AG04449 (cell line): Measurements from ENCODE around the gene SMARCAL1.

ENCODE experiments used
- CTCF ChIA-PET: fragments of 350-600 bp; formaldehyde crosslinking; extraction: SDS; loops from one replicate; lab custom pipeline; 2021; ENCODE audit warnings: antibody characterized with exemption; lab: Yijun Ruan, JAX
- POLR2A ChIA-PET: fragments of 400-600, 350-600 bp; formaldehyde crosslinking; extraction: SDS; loops from one replicate; lab custom pipeline; 2020; ENCODE audit warnings: antibody characterized with exemption, inconsistent platforms; lab: Yijun Ruan, JAX
- DNase-seq: peaks from one replicate; pipeline ENCODE4 v3.0.0-alpha.2; 2010; ENCODE audit warnings: low read depth, low spot score
- H3K4me3 ChIP-seq: 2 replicates; pipeline ENCODE4 v1.5.1; 2011; ENCODE audit warnings: low read depth, mild to moderate bottlenecking, control low read depth, low read length
- TF ChIP-seq, protein P1 (sequence below): IDR thresholded peaks from one replicate; pipeline ENCODE4 v1.5.1; 2011; ENCODE audit warnings: mild to moderate bottlenecking, moderate library complexity, low read length, control low read depth, inconsistent platforms; ENCODE audit not compliant: insufficient read depth; ENCODE audit errors: missing control alignments

The SMARCAL1 gene

DNA sequence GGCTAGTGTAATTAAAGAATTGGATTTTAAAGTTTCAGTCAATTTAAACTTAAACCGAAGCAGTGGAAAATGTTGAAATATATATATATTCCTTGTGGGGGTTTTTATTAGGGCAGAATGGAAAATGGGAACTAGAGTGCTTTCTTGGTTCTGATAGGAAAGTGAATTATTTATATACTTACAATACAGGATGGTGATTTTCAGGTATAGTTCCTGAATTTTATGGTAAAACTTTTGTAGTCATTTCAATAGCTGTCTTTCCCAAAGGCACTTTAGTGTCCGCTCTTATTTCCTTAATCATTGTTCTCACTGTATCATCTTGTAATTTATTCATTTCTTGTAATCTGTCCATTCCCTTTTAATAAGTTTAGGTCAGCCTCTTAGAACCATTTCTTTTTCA is 88.3 kb downstream of the SMARCAL1 start:
- CTCF ChIA-PET, result interaction anchor here (1.5 kb wide), 1 partner anchor 20 kb away, joined by 3 read pairs; no protein-coding TSS in a partner anchor
- POLR2A ChIA-PET, result no interaction called here
- H3K4me3 ChIP-seq, result peak overlapping the region; percentile 90
- TF ChIP-seq, protein P1, sequence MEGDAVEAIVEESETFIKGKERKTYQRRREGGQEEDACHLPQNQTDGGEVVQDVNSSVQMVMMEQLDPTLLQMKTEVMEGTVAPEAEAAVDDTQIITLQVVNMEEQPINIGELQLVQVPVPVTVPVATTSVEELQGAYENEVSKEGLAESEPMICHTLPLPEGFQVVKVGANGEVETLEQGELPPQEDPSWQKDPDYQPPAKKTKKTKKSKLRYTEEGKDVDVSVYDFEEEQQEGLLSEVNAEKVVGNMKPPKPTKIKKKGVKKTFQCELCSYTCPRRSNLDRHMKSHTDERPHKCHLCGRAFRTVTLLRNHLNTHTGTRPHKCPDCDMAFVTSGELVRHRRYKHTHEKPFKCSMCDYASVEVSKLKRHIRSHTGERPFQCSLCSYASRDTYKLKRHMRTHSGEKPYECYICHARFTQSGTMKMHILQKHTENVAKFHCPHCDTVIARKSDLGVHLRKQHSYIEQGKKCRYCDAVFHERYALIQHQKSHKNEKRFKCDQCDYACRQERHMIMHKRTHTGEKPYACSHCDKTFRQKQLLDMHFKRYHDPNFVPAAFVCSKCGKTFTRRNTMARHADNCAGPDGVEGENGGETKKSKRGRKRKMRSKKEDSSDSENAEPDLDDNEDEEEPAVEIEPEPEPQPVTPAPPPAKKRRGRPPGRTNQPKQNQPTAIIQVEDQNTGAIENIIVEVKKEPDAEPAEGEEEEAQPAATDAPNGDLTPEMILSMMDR, result no peak
- no peak for DNase-seq

DNA sequence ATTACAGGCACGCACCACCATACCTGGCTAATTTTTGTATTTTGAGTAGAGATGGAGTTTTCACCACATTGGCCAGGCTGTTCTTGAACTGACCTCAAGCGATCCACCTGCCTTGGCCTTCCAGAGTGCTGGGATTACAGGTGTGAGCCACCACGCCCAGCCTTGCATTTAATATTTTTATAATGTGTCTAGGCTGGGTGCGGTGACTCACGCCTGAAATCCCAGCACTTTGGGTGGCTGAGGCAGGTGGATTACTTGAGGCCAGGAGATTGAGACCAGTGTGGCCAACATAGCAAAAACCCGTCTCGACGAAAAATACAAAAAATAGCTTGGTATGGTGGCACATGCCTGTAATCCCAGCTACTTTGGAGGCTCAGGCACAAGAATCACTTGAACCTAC is 89.6 kb downstream of the SMARCAL1 start:
- ChIA-PET CTCF (interaction anchor here (0.8 to 10.3 kb wide), 2 partner anchors 16 to 165 kb away, joined by 4 to 93 read pairs; no protein-coding TSS in a partner anchor), POLR2A (no interaction called here)
- no peak overlapping the region for H3K4me3 ChIP-seq
- TF ChIP-seq, protein P1, result no peak
- DNase-seq, result no peak

DNA sequence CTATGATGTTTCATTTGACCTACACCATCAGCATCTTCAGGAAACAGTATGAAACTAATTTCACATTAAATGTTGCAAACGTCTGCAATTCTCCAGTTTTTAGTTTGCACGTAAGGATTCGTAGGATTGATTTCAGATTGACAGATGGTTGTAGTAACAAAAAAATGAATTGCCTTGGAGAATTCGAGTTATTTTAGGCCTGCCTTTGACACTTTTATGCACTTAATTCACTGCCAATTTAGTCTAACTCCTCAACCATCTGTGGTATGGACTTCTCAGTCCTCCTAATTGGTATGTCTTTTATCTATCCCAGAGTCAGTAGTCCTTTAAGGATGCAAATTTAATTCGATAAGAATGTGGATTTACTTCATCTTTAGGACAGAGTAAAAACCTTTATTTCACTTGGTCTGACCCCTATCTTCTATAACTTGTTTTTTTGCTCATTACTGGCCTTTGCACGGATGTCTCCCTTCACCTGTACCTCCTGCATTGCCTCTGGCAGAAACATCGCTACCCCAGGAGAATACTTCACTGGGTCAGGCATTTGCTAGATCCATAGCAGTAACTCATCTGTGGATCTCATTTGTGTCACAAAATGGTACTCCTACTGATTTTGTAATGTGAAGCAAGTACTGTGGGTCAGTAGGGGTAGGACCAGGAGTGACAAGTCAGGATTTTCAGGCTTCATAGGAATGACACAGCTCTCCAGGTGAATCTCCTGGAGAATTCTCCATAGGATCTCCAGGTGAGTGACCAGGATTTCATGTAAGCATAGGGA is 90.3 kb downstream of the SMARCAL1 start:
- ChIA-PET POLR2A (interaction anchor here (1.0 kb wide), 1 partner anchor 18 kb away, joined by 3 read pairs; no protein-coding TSS in a partner anchor), CTCF (interaction anchor here (1.6 to 10.3 kb wide), 2 partner anchors 16 to 164 kb away, joined by 4 to 93 read pairs; no protein-coding TSS in a partner anchor)
- H3K4me3 ChIP-seq, result no peak overlapping the region
- TF ChIP-seq, protein P1, result no peak
- no peak for DNase-seq

DNA sequence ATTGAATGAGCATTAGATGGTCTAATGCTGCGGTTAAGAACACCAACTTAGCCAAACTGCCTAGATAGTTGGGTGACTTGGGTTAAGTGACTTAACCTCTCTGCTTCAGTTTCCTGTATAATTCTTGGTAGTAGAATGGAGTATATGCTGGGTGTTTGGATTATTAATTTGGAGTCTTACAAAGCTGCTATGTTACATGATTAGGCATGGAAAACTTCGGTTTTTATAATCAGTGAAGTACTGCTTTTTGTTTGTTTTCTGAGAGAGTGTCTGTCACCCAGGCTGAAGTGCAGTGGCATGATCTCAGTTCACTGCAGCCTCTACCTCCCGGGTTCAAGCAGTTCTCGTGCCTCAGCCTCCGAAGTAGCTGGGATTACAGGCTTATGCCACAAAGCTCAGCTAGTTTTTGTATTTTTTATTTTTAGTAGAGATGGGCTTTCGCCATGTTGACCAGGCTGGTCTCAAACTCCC is 90.9 kb downstream of the SMARCAL1 start:
- H3K4me3 ChIP-seq, result no peak overlapping the region
- TF ChIP-seq, protein P1, result no peak
- ChIA-PET POLR2A (interaction anchor here (1.0 kb wide), 1 partner anchor 18 kb away, joined by 3 read pairs; no protein-coding TSS in a partner anchor), CTCF (interaction anchor here (1.6 to 10.3 kb wide), 2 partner anchors 15 to 164 kb away, joined by 4 to 93 read pairs; no protein-coding TSS in a partner anchor)
- DNase-seq, result no peak

DNA sequence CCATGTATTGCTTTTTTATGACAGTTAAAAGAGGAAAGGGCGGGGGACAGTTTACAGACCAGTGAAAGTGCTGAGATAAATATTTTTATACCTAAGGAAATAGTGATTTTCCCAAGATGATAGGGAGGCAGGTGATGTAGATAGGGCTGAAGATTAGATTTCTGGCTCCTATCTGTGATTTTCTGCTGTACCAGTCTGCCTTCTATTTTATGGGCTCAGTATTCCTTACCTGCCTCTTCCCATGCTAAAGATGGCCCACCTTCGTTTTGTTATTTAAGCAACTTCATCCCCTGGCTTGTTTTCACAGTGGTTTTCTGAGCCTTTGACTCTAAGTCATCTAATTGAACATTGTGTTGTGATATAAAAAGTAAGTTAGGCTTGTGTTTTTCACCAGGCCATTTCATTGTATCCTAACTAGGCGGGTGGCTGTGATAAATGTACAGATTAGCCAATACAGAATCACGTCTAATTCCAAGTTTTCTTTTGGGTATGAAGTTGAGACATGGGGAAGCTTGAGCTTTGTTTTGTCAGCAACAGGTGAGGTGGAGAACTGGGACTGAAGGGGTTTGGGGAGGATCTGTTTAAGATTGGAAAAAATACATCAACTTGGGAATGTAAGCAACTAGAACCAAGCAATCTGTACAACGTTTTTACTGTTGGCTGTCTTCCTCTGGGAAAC is 91.6 kb downstream of the SMARCAL1 start:
- CTCF ChIA-PET, result interaction anchor here (1.6 to 10.3 kb wide), 3 partner anchors 14 to 394 kb away, joined by 4 to 93 read pairs (median 7); no protein-coding TSS in a partner anchor
- DNase-seq, result no peak
- POLR2A ChIA-PET, result interaction anchor here (1.0 kb wide), 1 partner anchor 17 kb away, joined by 3 read pairs; no protein-coding TSS in a partner anchor
- no peak overlapping the region for H3K4me3 ChIP-seq
- TF ChIP-seq, protein P1, result no peak
